HG02884 (cell line): Measurements from ENCODE around the gene NSD1.

Experiments
- ATAC-seq: cut with Tn5 transposase; IDR thresholded peaks from one replicate; pipeline ENCODE4 v1.9.1; 2021; ENCODE audit warnings: mild to moderate bottlenecking, moderate library complexity; ENCODE audit not compliant: unreplicated experiment

Gene NSD1

DNA sequence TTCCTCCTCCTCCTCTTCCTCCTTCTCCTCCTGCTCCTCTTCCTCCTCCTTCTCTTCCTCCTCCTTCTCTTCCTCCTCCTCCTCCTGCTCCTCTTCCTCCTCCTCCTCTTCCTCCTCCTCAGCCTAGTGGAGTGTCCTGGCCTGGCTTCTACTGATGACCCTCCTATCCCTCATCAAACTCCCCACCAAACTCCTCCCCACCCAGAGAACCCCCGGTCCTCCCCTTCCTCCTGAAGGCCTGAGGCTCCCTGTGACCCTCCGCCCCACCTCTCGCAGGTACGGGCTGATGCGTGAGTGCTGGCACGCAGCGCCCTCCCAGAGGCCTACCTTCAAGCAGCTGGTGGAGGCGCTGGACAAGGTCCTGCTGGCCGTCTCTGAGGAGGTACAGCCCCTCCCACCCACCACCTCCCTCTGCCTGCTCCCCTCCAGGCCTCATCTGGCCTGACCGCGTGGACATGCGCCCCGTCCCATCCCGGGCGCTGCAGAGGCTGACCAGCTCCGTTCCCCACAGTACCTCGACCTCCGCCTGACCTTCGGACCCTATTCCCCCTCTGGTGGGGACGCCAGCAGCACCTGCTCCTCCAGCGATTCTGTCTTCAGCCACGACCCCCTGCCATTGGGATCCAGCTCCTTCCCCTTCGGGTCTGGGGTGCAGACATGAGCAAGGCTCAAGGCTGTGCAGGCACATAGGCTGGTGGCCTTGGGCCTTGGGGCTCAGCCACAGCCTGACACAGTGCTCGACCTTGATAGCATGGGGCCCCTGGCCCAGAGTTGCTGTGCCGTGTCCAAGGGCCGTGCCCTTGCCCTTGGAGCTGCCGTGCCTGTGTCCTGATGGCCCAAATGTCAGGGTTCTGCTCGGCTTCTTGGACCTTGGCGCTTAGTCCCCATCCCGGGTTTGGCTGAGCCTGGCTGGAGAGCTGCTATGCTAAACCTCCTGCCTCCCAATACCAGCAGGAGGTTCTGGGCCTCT, 36.3 kb upstream of the NSD1 start:
- ATAC-seq, result no peak

DNA sequence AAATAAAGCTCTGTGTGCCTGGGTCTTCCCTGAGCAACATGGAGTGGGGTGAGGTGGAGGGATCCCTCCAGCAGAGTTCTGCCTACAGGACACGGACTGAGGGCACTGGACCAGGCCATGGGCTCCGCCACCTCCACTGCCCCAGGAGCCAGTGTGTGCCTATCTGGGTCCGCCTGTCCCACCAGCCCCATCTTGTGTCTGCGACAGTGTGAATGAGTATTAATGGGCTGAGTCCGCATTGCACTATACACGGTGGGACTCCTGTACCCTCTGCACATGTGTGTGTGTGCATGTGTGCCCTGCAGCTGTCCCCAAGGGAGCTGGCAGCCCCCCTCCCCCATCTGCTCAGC, 35.5 kb upstream of the NSD1 start:
- ATAC-seq, result no peak

DNA sequence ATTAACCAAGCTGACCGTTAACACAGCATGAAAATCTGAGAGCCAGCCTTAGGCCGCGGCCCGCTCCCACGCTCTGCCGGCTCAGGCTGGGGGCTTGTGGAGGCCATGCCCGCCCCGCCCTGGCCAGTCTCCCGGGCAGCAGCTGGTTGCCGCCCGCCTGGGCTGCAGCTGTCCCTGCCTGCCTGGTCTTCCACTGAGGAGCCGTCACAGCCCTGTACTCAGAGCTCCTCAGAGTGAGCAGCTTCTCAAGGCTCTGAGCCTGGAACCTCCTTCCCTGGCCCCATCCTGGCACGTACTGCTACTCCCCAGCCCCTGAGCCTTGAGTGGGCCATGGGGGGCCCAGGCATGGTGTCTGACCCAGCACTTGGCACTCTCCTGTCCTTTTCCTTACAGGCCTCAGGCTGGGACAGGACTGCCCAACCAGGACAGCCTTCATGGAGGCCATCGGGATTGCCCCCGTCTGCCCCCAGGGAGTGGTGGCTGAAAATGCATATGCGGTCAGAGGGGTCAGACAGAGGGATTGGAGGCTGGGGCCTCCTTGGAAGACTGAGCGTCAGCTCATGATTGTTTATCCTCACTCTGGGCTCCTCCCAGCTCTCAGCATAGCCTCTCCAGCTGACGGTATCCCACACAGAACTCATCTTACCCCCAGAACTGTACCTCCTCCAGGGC, 35.0 kb upstream of the NSD1 start:
- no peak for ATAC-seq

DNA sequence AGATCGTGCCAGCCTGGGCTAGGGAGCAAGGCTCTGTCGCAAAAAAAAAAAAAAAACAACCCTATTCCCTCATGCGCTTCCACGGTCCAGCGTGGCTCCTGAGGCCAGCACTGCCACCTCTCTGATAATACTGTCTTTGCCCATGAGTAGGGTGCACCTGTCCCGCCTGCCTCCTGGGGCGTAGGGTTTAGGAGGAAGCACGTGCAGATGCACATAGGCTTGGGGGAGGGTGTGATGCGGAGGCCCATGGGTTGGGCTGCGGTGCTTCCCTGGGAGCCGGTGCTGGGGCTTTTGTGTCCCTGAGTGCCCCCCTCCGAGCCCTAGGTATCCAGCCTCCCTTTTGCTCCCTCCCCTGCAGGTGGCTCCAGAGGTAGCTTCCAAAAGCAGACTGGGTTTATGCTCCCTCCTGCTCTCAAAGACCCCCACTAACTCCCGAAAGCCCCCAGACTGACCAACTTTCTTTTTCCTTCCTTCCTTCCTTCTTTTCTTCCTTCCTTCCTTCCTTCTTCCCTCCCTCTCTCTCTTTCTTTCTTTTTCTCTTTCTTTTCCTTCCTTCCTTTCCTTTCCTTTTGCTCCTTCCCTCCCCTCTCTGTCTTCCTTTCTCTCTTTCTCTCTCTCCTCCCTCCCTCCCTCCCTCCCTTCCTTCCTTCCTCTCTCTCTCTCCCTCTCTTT, 34.0 kb upstream of the NSD1 start:
- ATAC-seq, result no peak

DNA sequence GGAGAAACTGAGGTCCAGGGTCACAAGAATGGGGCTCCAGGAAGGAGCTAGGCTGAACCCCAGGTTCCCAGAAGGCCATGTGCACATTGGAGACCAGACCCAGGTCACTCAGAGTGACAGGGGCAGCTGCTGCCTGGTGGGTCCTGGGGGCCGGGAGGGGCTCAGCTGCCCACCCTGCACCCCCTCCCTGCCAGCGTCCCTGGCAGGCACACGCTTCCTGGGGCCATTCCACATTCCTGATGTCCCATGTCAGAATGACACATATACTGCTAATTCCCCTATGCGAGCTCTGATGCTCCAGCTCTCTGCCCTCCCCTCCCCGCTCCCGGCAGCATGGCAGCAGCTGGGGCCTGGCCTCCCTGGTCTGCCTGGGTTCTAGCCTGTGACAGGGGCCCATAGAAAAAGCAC, 32.9 kb upstream of the NSD1 start:
- no peak for ATAC-seq

DNA sequence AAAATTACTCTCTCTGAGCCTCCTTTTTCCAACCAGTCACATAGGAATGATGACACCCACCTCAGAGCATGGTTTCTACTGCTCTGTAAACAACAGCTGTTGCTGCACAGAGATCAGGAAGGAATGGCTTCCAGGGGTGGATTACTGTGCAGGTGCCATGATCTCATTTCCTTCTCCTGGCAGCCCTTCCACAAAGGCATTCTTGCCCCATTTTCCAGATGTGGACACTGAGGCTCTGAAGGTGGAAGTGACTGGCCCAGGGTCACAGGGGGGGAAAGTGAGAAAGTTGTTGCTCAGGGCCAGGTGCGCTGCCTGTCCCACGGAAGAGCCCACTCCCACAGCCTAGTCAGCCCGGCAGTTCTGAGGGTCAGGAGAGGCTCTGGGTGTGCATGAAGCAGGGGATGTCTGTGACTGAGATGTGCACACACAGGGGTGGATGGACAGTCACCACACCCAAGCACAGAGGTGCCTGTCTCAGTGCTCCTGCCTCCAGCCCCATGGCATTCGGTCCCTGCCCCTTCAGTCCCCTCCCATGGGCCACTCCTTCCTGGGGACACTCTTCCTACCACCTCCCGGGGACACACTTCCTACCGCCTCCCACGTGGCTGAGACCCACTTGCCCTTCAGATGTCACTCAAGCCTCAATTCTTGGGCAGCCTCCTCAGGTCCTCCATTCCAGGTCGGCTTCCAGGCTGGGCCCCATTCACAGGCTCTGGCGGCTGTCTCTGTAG, 29.9 kb upstream of the NSD1 start:
- ATAC-seq, result no peak

DNA sequence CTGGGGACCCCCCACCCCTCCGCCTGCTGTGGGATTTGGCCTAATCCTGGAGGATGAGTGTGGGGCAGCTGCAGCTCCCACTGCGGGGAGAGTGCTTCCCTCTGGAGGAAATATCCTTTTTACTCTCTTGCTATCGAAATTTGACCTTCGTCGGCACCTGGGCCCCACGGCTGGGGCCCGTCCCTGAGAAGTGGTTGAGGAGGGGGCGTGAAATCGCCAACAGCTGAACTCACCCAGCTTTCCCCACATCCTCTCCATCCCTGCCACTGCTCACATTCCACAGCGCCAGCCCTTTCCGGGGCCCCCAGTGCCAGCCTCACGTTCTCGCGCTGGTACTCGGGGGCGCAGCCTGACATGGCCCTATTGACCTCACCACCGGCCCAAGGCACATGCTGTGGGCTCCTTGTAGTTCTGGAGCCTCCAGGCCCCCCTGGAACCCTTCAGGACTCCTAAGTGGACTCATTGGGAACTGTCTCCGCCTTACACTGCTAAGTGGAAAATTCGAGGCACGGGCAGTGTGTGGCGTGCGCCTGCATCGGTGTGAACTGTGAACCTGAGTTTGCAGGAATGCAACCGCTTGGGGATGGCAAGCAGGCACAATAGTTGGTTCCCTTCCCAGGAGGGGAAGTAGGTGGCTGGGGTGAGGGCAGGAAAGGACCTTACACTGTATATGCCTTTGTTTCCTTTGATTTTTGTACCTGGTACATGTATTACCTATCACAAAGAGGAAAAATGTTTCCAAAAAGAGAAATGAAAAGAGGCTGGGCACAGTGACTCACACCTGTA, 27.7 kb upstream of the NSD1 start:
- ATAC-seq, result no peak

DNA sequence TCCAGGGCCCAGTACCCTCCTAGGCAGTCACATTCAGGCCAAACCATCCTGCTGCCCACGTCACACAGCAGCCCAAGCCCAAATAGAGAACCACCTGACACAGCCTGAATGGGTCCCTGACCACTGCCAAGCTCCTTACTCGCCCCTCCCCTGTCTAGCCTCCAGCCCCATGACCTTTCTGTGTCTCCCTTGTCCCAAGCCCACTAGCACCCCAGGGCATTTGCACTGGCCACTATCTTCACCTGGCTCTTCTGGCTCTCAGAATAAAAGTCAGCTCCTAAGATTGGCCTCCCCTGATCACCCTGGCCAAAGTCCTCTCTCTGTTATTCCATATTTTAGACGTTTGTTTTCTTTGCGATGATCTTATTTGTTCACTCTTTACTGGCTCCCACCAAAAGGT, 26.4 kb upstream of the NSD1 start:
- ATAC-seq, result no peak

DNA sequence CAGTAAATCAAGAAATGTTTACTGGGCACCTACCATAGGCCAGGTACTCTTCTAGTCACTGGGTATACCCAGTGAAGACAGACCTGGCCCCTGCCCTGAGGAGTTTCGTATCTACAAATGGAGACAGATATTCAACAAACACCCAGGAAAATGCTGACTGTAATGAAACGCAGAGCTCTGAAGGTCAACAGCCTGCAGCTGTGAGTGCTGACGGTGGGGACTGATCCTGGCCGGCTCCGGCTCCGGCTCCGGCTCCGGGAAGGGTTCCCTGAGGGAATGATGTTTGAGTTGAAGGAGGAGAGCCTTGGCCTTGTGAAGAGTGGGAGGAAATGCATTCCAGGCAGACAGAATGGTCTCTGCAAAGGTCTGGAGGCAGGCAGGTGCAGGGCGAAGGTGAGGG, 23.8 kb upstream of the NSD1 start:
- ATAC-seq, result no peak

DNA sequence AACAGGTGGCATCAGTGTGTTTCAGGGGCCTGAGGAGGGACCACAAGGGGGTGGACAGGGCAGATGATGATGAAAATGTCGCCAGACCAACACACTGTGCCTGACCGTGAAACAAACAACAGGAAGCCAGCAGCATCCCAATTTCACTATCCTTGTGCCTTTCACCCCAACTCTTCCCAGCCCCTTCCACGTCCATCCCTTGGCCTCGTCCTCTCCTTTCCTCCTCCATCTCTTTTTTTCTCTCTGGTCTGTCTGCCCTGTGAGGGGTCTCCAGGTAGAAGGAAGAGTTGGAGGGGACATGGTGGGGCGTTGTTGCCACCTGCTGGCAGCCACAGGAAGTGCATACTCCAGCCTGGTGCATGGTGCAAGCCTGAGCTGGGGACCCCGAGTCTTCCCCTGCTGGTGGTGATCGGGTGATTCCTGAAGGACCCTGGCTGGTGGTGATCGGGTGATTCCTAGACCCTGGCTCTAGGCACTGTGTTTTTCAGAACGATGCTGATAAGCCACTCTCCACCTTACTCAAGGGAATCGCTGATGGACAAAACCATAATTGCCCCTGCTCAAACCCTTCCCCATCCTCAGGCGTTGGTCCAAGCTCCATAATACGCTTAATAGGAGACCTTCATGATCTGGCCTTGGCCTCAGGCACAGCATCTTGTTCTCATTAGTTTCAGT, 21.7 kb upstream of the NSD1 start:
- no peak for ATAC-seq

DNA sequence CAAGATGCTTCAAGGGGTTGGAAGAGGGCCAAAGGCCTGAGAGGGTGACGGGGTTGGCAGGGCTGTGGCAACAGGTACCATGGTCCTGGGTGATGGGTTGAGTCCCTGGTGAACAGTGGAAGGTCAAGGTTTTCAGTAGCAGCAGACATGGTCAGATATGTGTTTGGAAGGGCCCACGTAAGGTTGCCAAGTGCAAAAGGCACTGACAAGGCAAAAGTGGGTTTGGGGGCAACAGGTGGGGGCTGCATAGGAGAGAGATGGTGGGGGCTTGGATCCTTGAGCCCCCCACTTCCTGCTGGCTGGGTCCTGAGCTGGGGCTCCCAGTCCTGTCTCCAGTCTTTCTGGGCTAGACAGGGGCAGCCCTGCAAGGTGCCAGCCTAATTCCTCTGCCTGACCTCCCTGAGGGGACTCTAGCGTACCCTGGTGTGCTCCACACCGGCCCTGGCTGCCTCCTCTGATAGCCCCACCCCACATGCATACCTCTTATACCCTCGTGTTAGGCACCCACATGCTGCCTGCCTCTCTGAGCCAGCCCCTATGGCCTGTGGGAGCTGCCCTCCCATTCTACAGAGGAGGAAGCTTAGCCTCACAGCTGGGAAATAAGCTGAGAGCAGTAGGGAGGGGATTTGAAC, 20.9 kb upstream of the NSD1 start:
- no peak for ATAC-seq

DNA sequence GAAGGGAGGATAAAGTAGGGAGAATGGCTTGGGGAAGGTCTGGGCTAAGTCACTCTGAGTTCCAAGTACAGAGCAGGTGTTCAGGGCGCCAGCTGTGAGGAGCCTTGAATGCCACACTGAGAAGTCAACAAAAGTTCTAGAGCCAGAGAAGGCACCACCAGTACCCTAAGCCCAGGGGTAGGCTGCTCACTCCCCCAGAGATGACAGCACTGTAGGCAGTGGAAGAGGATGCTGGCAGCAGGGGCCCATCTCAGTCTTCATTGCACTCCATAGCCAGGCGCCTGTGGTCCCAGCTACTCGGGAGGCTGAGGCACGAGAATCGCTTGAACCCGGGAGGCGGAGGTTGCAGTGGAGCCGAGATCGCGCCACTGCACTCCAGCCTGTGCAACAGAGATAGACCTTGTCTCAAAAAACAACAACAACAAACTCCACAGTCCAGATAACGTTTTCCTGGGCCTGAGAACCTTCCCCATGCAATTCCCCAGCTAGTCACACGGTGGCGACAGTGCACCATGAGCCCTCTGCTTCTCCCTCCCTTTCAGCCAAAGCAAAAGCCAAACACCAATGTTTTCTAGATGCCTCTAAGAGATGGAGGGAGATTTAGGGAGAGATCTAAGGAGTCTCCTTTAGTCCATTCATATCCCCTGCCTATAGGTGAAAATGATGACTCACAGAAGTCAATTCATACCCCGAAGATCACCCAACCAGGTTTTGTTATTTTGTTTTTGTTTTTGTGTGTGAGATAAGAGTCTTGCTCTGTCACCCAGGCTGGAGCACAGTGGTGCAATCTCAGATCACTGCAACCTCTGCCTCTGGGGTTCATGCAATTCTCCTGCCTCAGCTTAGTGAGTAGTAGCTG, 19.8 kb upstream of the NSD1 start:
- ATAC-seq, result no peak

DNA sequence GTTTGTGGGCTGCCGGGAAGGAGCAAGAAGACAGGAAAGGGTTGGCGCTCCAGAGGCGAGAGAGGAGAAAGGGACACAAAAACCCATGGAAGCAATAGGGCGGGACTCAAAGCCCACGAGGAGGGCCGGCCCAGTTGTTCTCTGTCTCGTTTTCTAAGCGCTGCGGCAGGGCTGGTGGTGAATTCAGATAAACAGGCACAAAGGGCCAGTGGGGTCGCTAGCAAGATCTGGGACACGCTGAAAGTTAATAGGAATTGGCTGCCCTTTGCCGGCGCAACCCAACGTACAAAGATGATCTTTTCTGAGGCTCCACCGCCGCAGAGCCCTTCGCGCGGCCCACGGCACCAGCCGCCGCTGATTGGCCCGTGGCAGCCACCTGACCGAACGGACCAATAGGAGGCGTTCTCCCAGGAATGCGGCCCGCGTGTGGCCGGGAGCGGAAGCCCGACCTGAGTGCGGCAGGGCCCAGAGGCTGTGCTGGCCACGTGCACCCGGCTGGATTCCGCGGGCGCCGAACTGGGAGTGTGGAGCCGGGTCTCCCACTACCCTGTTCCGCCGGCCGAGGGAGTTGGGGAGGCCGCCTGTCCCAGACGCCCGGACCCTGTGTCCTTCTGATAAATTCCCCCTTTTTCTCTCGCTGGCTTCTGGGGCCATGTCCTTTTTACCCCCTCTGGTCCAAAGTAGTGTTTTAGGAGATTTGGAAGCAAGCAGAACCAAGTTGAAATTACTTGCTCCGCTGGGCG, 16.8 kb upstream of the NSD1 start:
- ATAC-seq, result peak; percentile 53

DNA sequence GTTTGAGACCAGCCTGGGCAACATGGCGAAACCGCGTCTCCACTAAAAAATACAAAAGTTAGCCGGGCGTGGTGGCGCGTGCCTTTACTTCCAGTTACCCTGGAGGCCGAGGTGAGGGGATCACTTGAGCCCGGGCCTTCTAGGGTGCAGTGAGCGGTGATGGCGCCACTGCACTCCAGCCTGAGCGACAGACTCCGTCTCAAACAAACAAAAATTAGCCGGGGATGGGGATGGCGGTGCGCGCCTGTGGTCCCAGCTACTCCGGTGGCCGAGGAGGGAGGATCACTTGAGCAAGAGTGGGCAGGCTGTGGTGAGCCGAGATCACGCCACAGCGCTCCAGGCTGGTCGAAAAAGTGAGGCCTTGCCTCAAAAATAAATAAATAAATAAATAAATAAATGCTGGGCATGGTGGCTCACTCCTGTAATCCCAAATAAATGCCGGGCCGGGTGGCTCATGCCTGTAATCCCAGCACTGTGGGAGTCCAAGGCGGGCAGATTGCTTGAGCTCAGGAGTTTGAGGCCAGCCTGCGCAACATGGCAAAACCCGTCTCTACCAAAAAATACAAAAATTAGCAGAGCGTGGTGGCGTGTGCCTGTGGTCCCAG, 16.0 kb upstream of the NSD1 start:
- no peak for ATAC-seq

DNA sequence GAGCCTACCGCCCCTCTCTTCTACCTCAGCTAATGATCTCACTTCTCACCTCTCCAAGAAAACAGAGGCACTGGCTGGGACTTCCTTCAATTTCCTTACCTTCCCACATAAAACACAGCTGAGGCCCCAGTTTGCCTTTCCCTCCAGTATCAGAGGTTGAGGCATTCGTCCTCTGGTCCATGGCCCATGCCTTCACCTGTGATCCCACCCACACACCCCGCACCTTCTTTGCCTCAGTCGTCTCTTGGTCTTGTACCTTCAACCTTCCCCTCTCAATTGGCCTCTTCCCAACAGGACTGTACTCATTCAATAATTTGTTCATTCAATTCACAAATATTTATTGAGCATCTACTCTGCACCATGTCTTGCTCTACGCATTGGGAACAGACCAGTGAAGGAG, 11.0 kb upstream of the NSD1 start:
- no peak for ATAC-seq

DNA sequence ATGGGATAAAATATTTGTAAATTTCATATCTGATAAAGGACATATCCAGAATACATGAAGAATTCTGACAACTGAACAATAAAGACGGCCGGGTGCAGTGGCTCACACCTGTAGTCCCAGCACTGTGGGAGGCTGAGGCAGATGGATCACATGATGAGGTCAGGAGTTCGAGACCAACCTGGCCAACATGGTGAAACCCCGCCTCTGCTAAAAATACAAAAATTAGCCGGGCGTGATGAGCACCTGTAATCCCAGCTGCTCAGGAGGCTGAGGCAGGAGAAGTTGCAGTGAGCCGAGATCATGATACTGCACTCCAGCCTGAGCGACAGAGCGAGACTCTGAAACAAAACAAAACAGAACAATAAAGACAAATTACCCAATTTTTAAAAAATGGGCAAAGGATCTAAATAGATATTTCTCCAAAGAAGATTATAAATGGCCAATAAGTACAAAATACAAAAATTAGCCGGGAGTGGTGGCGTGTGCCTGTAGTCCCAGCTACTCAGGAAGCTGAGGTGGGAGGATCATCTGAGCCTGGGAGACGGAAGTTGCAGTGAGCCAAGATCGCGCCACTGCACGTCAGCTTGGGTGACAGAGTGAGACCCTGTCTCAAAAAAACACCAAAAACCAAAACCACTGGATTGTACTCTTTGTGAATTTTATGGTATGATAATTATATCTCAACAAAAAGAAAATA, 9.6 kb upstream of the NSD1 start:
- no peak for ATAC-seq

DNA sequence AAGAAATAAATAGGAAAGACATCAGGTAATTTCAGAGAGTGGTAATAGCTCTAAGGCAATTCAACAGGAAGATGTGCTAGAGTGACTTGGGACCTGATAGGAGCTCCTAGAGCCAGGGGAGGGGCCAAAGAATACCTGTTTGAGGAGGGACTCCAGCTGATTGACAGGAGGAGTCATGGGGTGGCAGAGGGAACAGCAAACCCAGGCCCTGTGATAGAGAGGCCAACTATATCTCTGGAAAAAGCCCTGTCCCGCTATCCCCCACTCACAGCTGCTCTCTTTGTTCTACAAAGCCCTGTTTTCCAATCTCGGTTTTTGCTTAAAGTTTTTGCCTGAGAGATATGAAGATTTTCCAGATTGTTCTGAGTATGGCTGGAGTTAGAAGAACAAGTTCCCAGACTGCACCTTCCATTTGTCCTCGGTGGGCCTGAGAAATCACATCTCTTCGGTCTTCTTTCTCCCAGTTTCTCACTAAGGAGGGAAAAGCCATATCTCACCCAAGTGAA, 9.0 kb upstream of the NSD1 start:
- ATAC-seq, result no peak
